Choroid plexus epithelial cell (primary cell): ENCODE results near the gene TUBB2B.

Source experiments
- DNase-seq: peaks from one replicate; pipeline ENCODE4 v3.0.0-alpha.2; 2010; ENCODE audit warnings: low read depth
- H3K4me3 ChIP-seq: 2 replicates; pipeline ENCODE4 v1.5.1; 2011; ENCODE audit warnings: low read depth, mild to moderate bottlenecking, control low read depth, low read length, moderate library complexity
- CTCF ChIP-seq: conservative IDR thresholded peaks from 2 replicates; pipeline ENCODE4 v1.5.1; 2011; ENCODE audit warnings: low read depth, mild to moderate bottlenecking, control low read depth, inconsistent platforms, low read length, moderate library complexity

TUBB2B gene

GRCh38 chr6:3227363-3228045, at the start of gene TUBB2B:
TSS of gene TUBB2B (minus strand) at chr6:3227653. CDS start at chr6:3227543, 110 bp downstream.
- TF ChIP-seq CTCF, result no peak
- H3K4me3 ChIP-seq, result peak within 1 kb of the TSS; percentile 43
- no peak for DNase-seq

GRCh38 chr6:3277251-3277650, 49.8 kb upstream of the TUBB2B start:
- no peak for TF ChIP-seq CTCF
- DNase-seq, result no peak
- H3K4me3 ChIP-seq, result no peak overlapping the region

- no peak for DNase-seq
- H3K4me3 ChIP-seq, result no peak overlapping the region
- no peak for TF ChIP-seq CTCF
Measured at GRCh38 chr6:3276174-3277167, 49.0 kb upstream of the TUBB2B start.

GRCh38 chr6:3273707-3274521, 46.5 kb upstream of the TUBB2B start:
- no peak for TF ChIP-seq CTCF

GRCh38 chr6:3272911-3273547, 45.6 kb upstream of the TUBB2B start:
- no peak overlapping the region for H3K4me3 ChIP-seq
- no peak for TF ChIP-seq CTCF
- no peak for DNase-seq

More at GRCh38 chr6:3273707-3274521, 46.5 kb upstream of the TUBB2B start:
- no peak for DNase-seq
- H3K4me3 ChIP-seq, result no peak overlapping the region

GRCh38 chr6:3271756-3272155, 44.3 kb upstream of the TUBB2B start:
- no peak for DNase-seq
- H3K4me3 ChIP-seq, result no peak overlapping the region
- TF ChIP-seq CTCF, result no peak
